Measurements from ENCODE around the gene MPPED2. TPM values are rescaled to one million over a fixed set of nuclear protein-coding genes. Genes with fewer than 3 reads are reported as not detected.
A peak's percentile ranks its signal among the peaks of the same experiment; 100 is the strongest.

The MPPED2 gene
- 9.8 and 10.2 TPM in 2 replicates for total RNA-seq (2014; rRNA removed; shearing (Covaris generic))

DNA sequence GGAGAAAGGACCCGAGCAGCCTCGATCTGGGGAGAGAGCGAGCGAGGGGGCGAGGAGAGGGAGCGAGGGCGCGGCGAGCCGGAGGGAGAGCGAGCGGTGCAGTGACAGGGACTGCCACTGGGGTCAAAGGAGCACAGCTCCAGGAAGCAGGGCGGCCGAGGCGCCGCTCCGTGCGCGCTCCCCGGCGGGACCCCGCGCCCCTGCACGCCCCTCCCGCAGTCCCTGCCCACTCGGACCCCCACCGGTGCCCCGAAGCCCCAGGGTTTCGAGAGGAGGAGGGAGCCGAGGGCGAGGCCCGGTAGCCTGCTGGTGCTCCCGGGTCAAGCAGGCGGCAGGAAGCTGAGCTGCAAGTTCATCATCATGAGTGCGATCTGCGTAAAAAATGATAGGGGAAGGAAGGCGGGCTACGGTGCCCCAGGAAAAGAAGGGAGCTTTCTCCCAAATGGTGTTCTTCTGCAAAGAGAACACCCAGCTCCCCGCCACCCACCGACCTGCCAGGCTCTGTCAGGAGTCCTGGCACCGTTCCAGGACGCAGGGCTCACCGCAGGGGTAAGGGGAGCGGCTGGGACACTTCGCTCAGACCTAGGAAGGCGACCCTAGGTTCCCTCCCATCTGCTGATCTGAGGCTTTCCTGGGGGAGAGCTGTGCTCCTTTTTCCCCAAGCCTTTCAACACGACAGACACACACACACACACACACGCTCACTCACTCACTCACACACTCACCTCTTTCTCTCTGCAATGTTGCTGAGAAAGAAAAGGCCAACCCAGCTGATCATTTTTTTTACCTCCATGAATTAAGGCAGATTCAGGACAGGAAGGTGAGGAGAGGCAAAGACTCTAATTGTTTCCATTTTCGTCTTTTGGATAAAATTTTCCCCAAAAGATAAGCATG, at the start of gene MPPED2:
MPPED2 (minus strand) TSS at position 103 of the 894 bp plus-strand sequence. CDS start 5,980 bp downstream, outside the sequence.
- peak within 1 kb of the TSS; percentile 74 for H3K27ac ChIP-seq
- peaks cover 9% of the 10 kb centered on the region for H3K4me1 ChIP-seq
- no peaks in the 10 kb centered on the region for H3K36me3 ChIP-seq
- peak; percentile 74 to 79 for DNase-seq
- H3K4me3 ChIP-seq = peak within 1 kb of the TSS; percentile 92
- H3K9me3 ChIP-seq (replicated peaks) = no peaks in the 10 kb centered on the region
- no peaks in the 10 kb centered on the region for H3K27me3 ChIP-seq

DNA sequence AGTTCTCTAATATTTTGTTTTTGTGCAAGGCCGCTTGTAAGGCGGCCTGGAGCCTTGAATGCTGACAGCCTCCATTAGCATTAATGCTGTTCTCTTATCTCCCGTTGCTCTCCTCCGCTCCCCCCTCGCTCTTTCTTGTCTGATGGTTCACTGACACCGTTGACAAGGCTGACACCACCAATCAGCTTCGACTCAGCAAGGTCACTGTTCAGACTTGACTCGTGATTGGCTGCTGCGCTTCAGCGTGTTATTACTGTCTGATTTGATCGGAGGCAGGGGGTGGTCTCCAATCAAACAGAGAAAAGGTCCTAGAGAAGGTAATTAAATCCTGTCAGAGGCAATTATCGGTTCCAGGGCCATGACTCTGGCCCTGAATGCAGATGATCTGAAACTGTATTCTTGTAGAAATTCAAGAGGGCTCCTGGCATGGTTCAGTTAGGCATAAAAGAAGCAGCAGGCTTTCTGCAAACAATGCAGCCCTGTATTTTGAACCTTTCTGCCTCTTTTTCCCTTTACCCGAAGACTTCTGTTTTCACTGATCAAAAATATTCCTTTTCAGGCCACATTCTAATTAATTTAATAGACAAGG, 49.3 kb upstream of the MPPED2 start:
- Histone ChIP-seq H3K27me3 (no peaks in the 10 kb centered on the region), H3K4me3 (peak overlapping the region; percentile 34), H3K27ac (no peak overlapping the region), H3K36me3 (no peaks in the 10 kb centered on the region), H3K9me3 (replicated peaks) (peaks cover 3% of the 10 kb centered on the region; the same call in 1 of the 2 replicates), H3K4me1 (peaks cover 2% of the 10 kb centered on the region)
- peak; percentile 20 to 35 for DNase-seq

- Histone ChIP-seq H3K4me3 (no peak overlapping the region), H3K36me3 (no peaks in the 10 kb centered on the region), H3K27ac (no peak overlapping the region), H3K4me1 (no peaks in the 10 kb centered on the region), H3K9me3 (replicated peaks) (no peaks in the 10 kb centered on the region), H3K27me3 (no peaks in the 10 kb centered on the region)
- no peak for DNase-seq
Observed at GRCh38 chr11:30631148-30631547, 45.0 kb upstream of the MPPED2 start.

GRCh38 chr11:30619767-30620166, 33.6 kb upstream of the MPPED2 start:
- H3K9me3 ChIP-seq (replicated peaks) = no peaks in the 10 kb centered on the region
- no peak overlapping the region for H3K4me3 ChIP-seq
- no peak overlapping the region for H3K27ac ChIP-seq
- H3K36me3 ChIP-seq = no peaks in the 10 kb centered on the region
- no peaks in the 10 kb centered on the region for H3K4me1 ChIP-seq
- no peak for DNase-seq
- H3K27me3 ChIP-seq = no peaks in the 10 kb centered on the region

DNA sequence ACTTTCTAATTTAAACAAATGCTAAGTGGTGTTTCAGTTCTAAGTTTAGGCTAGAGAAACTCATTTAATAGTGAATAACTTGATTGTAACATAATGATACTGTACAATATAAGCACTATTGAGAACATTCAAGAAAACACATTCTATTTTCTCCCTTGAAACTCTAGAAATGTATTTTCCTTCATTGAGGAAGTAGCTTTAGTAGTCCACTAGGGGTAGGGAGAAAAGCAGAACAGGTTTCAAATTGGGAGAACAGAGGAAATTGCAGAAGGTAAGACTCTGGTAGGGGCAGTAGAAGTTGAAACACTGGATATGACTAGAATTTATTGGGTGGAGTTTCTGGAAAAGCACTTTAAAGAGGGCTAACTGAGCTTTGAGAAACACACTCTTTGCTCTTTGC, 31.6 kb upstream of the MPPED2 start:
- Histone ChIP-seq H3K9me3 (replicated peaks) (no peaks in the 10 kb centered on the region), H3K4me3 (no peak overlapping the region), H3K27ac (no peak overlapping the region), H3K36me3 (no peaks in the 10 kb centered on the region), H3K4me1 (no peaks in the 10 kb centered on the region), H3K27me3 (no peaks in the 10 kb centered on the region)
- DNase-seq = no peak

DNA sequence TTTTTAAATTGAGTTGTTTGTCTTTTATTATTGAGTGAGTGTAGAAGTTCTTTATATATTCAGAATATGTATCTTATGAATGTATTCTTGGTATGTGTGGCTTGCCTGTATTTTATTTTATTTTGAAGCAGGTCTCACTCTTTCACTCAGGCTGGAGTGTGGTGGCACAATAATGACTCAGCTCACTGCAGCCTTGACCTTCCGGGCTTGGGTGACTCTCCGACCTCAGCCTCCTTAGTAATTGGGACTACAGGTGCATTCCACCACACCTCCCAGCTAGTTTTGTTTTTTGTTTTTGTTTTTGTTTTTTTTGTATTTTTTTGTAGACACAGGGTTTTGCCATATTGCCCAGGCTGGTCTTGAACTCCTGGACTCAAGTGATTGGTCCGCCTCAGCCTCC, 24.5 kb upstream of the MPPED2 start:
- Histone ChIP-seq H3K4me3 (no peak overlapping the region), H3K27me3 (no peaks in the 10 kb centered on the region)
- DNase-seq = no peak

DNA sequence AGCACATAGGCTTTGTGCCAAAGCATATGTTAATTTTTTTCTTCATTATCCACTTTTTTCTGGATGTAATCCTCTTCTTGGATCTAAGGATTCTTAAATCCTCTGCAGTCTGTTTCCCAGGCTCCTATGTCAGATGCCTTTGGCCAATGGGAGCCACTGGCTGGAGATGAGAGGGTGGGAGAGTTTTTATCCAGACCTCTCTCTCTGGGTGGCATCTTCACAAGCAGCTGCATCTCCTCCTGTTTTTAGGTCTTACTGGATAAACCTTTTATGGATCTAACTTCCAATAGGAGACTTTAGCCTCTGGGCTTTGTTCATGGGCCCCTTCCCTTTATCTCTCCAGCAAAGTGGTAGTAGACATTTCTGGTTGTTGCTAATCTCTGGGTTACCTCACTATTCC, 22.4 kb upstream of the MPPED2 start:
- Histone ChIP-seq H3K4me3 (no peak overlapping the region), H3K4me1 (no peaks in the 10 kb centered on the region; the same call in 1 of the 2 replicates), H3K36me3 (no peaks in the 10 kb centered on the region), H3K27ac (no peak overlapping the region), H3K27me3 (no peaks in the 10 kb centered on the region), H3K9me3 (replicated peaks) (no peaks in the 10 kb centered on the region)
- peak; percentile 35 to 68 for DNase-seq

More for the DNA sequence above, 24.5 kb upstream of the MPPED2 start:
- Histone ChIP-seq H3K36me3 (no peaks in the 10 kb centered on the region), H3K9me3 (replicated peaks) (no peaks in the 10 kb centered on the region), H3K4me1 (no peaks in the 10 kb centered on the region; the same call in 1 of the 2 replicates), H3K27ac (no peak overlapping the region)

GRCh38 chr11:30605036-30605605, 19.0 kb upstream of the MPPED2 start:
- no peak for DNase-seq
- no peaks in the 10 kb centered on the region for H3K27me3 ChIP-seq

DNA sequence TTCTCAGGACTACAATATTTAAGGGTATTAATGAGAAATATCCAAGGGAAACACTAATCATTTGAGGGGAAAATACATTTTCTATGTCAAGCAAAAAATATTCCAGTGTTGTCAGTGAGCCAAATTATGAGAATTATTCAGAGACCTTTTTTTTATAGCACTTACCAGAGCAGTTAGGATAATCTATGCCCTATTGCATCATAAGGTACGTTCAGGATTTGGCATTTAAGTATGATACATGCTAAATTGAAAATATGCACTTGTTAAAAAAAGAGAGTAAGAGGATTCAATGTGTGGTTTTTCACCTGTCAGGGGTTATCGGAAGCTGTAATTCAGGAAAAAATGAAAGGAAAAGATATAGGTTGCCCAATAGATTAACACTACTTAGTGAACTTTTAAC, 17.2 kb upstream of the MPPED2 start:
- H3K9me3 ChIP-seq (replicated peaks) = no peaks in the 10 kb centered on the region
- no peak for DNase-seq
- H3K4me3 ChIP-seq = no peak overlapping the region
- H3K4me1 ChIP-seq = no peaks in the 10 kb centered on the region
- H3K27ac ChIP-seq = no peak overlapping the region
- no peaks in the 10 kb centered on the region for H3K27me3 ChIP-seq
- no peaks in the 10 kb centered on the region for H3K36me3 ChIP-seq

More at GRCh38 chr11:30605036-30605605, 19.0 kb upstream of the MPPED2 start:
- H3K9me3 ChIP-seq (replicated peaks) = no peaks in the 10 kb centered on the region
- H3K4me3 ChIP-seq = no peak overlapping the region
- H3K27ac ChIP-seq = no peak overlapping the region
- no peaks in the 10 kb centered on the region for H3K36me3 ChIP-seq
- no peaks in the 10 kb centered on the region; the same call in 1 of the 2 replicates for H3K4me1 ChIP-seq

DNA sequence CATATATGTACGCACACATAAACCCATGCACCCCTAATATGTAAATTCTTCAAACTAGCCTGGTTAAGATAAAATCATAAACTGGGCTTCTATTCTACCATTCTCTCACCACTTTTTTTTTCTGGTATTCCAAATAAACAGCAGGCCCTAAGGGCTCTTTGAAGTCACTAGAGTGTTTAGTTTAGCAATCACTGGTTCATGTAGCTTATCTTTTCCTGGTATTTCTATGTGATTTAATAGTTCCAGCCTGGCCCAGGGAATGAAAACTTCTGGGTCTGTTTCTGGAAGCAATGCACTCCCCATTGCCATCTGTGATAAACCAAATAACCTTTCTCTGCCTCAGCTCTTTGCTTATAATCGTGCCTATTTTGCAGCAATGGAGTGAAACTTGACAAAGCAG, 10.7 kb upstream of the MPPED2 start:
- no peaks in the 10 kb centered on the region for H3K36me3 ChIP-seq
- H3K4me3 ChIP-seq = no peak overlapping the region
- DNase-seq = no peak
- no peaks in the 10 kb centered on the region for H3K27me3 ChIP-seq
- no peaks in the 10 kb centered on the region for H3K9me3 ChIP-seq (replicated peaks)
- no peak overlapping the region for H3K27ac ChIP-seq
- H3K4me1 ChIP-seq = peaks cover 21% of the 10 kb centered on the region

GRCh38 chr11:30595934-30596333, 9.8 kb upstream of the MPPED2 start:
- Histone ChIP-seq H3K9me3 (replicated peaks) (no peaks in the 10 kb centered on the region), H3K36me3 (no peaks in the 10 kb centered on the region), H3K4me3 (no peak overlapping the region), H3K27me3 (no peaks in the 10 kb centered on the region), H3K4me1 (peaks cover 21% of the 10 kb centered on the region), H3K27ac (no peak overlapping the region)
- peak; percentile 12 to 45 for DNase-seq

- peak overlapping the region; percentile 50; the same call in 1 of the 2 replicates for H3K27ac ChIP-seq
- peak overlapping the region; percentile 32 for H3K4me3 ChIP-seq
- peaks cover 21% of the 10 kb centered on the region for H3K4me1 ChIP-seq
- peak; percentile 23 to 57 for DNase-seq
- no peaks in the 10 kb centered on the region for H3K27me3 ChIP-seq
- H3K36me3 ChIP-seq = no peaks in the 10 kb centered on the region
- no peaks in the 10 kb centered on the region for H3K9me3 ChIP-seq (replicated peaks)
Observed at GRCh38 chr11:30594646-30595411, 8.7 kb upstream of the MPPED2 start.

DNA sequence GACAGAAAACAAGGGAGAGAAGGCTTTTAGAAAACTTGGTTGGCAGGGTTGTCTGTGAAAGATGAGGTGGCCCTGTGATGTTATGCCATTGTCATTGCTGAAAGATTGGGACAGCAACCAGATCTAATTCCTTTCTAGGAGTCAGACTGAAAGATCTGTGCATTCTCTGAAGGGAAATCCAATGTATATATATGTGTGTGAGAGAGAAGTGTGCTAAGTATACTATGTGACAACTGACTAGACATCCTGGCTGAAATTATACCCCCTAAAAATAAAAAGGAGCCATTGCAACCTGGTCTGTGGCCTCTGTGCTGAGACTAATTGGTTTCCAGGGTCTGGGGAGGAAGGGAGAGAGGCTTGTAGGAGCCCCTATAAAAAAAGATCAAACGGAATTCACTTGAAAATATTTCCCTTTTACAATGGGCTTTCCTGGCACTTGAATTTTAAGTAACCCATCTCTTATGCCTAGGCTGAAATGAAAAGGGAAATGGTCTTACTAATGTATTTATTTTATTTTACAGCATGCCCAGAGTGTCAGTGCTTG, 1.2 kb upstream of the MPPED2 start:
- no peaks in the 10 kb centered on the region for H3K36me3 ChIP-seq
- peak overlapping the region; percentile 74; the same call in 1 of the 2 replicates for H3K27ac ChIP-seq
- DNase-seq = peak in 1 of 2 experiments; percentile 36
- H3K4me1 ChIP-seq = peaks cover 5% of the 10 kb centered on the region; the same call in 1 of the 2 replicates
- H3K27me3 ChIP-seq = no peaks in the 10 kb centered on the region
- H3K9me3 ChIP-seq (replicated peaks) = no peaks in the 10 kb centered on the region
- H3K4me3 ChIP-seq = peak overlapping the region; percentile 92

GRCh38 chr11:30585892-30586250, 282 bp downstream of the MPPED2 start:
- DNase-seq = peak; percentile 57 to 64
- peak overlapping the region; percentile 74 for H3K27ac ChIP-seq

More at GRCh38 chr11:30585892-30586250, 282 bp downstream of the MPPED2 start:
- Histone ChIP-seq H3K27me3 (no peaks in the 10 kb centered on the region), H3K36me3 (no peaks in the 10 kb centered on the region), H3K9me3 (replicated peaks) (no peaks in the 10 kb centered on the region), H3K4me1 (peaks cover 9% of the 10 kb centered on the region), H3K4me3 (peak overlapping the region; percentile 92)

All from SJCRH30 (cell line).